H1 (cell line): ENCODE results near the gene MYBPC2. TPM values are rescaled to one million over a fixed set of nuclear protein-coding genes. Genes with fewer than 3 reads are reported as not detected.

ENCODE experiments used
- BRCA1 ChIP-seq: IDR thresholded peaks from 2 replicates; pipeline ENCODE4 v1.6.1; 2012; ENCODE audit warnings: low read depth, low read length, improper control_type of control experiment
- CHD7 ChIP-seq: fragments of 300-600 bp; sonication (generic); IDR thresholded peaks from 2 replicates; pipeline ENCODE4 v1.7.1; 2012; ENCODE audit warnings: low read length, moderate library complexity, mild to moderate bottlenecking, inconsistent platforms; ENCODE audit not compliant: insufficient replicate concordance
- E2F6 ChIP-seq: IDR thresholded peaks from 2 replicates; pipeline ENCODE4 v1.6.1; 2012; ENCODE audit warnings: inconsistent platforms
- FOSL1 ChIP-seq: IDR thresholded peaks from 2 replicates; pipeline ENCODE4 v1.6.1; 2011; ENCODE audit warnings: mild to moderate bottlenecking, low read depth, low read length, moderate library complexity; ENCODE audit not compliant: insufficient read depth
- HDAC6 ChIP-seq: IDR thresholded peaks from one replicate; pipeline ENCODE4 v1.7.1; 2012; ENCODE audit warnings: low read depth, mild to moderate bottlenecking, inconsistent platforms, low read length, moderate library complexity
- JUN ChIP-seq: IDR thresholded peaks from 2 replicates; pipeline ENCODE4 v1.6.1; 2011; ENCODE audit warnings: low read depth, mild to moderate bottlenecking, improper control_type of control experiment, low read length
- SP2 ChIP-seq: IDR thresholded peaks from 2 replicates; pipeline ENCODE4 v1.6.1; 2012; ENCODE audit warnings: mild to moderate bottlenecking, low read length, inconsistent platforms
- SP4 ChIP-seq: IDR thresholded peaks from 2 replicates; pipeline ENCODE4 v1.6.1; 2012; ENCODE audit warnings: low read length, inconsistent platforms
- SUZ12 ChIP-seq: fragments of 200-600 bp; sonication (generic); IDR thresholded peaks from 2 replicates; pipeline ENCODE4 v1.6.1; 2012; ENCODE audit warnings: mild to moderate bottlenecking, inconsistent platforms, low read length, moderate library complexity, mixed read lengths
- TAF1 ChIP-seq: IDR thresholded peaks from 2 replicates; pipeline ENCODE4 v1.6.1; 2011; ENCODE audit warnings: mild to moderate bottlenecking, low read depth, low read length
- polyA plus RNA-seq, 7 experiments: library from polyadenylated mRNA; depleted of rRNA in 3 of 7; stranded (reverse) in 5 of 7; unstranded in 2 of 7; fragments of >200 nt in 5 of 7; fragments of 200-250 nt in 2 of 7; gene quantifications; 1 replicate in 5 of 7; 2 replicates in 1 of 7; 4 replicates in 1 of 7; pipeline versions ENCODE4 v1.2.1 to v1.2.3, GENCODE V29; 2011 to 2013; ENCODE audit warnings: missing spikeins in 2 of 7, mixed read lengths in 2 of 7
- total RNA-seq: library from RNA; stranded (reverse); fragmentation: NEBNext Ultra II Directional; extraction: Animal tissue kit (Norgen Biotek cat#: 25700); gene quantifications from 2 replicates; pipeline ENCODE4 v1.2.1, GENCODE V29; 2021

The MYBPC2 gene
- total and polyA plus RNA-seq, 2 of the 8 experiments (the other 6 are each of a cell fraction or from before 2014, with no cell fraction given) = 1.8 to 3.1 TPM

- TF ChIP-seq CHD7 (no peak), TAF1 (no peak), SP2 (no peak), E2F6 (no peak), FOSL1 (no peak), SUZ12 (no peak), BRCA1 (no peak), HDAC6 (no peak), JUN (no peak), SP4 (no peak)
These were observed 36.1 kb downstream of the MYBPC2 start (continued) for GRCh38 chr19:50468818-50469217.
